Stimulated activated CD8-positive, alpha-beta memory T cell treated with anti-CD3 and anti-CD28 coated beads, Interleukin-4, amount 100 ng/mL, for 48 hours (primary cell): ENCODE results near the gene LRRC53.

ENCODE experiments used
- DNase-seq: peaks from one replicate; pipeline ENCODE4 v3.0.0-alpha.2; 2020

The LRRC53 gene

GRCh38 chr1:74432325-74432724 lies 80.1 kb downstream of the LRRC53 start:
- no peak for DNase-seq

GRCh38 chr1:74431531-74431930 lies 80.9 kb downstream of the LRRC53 start:
- DNase-seq = no peak

- no peak for DNase-seq
These were observed 82.0 kb downstream of the LRRC53 start for GRCh38 chr1:74430342-74430934.

- no peak for DNase-seq
These were observed 82.8 kb downstream of the LRRC53 start for GRCh38 chr1:74429580-74429979.

GRCh38 chr1:74427681-74428080 lies 84.7 kb downstream of the LRRC53 start:
- DNase-seq = no peak

GRCh38 chr1:74426208-74426937 lies 86.0 kb downstream of the LRRC53 start:
- no peak for DNase-seq

GRCh38 chr1:74425676-74426075 lies 86.7 kb downstream of the LRRC53 start:
- DNase-seq = no peak

- no peak for DNase-seq
These were observed 88.9 kb downstream of the LRRC53 start for GRCh38 chr1:74423471-74423870.

- no peak for DNase-seq
These were observed 89.8 kb downstream of the LRRC53 start for GRCh38 chr1:74422421-74423292.

- DNase-seq = no peak
These were observed 91.9 kb downstream of the LRRC53 start for GRCh38 chr1:74420467-74420866.
